ENCODE results near the gene STARD6.

STARD6 gene

DNA sequence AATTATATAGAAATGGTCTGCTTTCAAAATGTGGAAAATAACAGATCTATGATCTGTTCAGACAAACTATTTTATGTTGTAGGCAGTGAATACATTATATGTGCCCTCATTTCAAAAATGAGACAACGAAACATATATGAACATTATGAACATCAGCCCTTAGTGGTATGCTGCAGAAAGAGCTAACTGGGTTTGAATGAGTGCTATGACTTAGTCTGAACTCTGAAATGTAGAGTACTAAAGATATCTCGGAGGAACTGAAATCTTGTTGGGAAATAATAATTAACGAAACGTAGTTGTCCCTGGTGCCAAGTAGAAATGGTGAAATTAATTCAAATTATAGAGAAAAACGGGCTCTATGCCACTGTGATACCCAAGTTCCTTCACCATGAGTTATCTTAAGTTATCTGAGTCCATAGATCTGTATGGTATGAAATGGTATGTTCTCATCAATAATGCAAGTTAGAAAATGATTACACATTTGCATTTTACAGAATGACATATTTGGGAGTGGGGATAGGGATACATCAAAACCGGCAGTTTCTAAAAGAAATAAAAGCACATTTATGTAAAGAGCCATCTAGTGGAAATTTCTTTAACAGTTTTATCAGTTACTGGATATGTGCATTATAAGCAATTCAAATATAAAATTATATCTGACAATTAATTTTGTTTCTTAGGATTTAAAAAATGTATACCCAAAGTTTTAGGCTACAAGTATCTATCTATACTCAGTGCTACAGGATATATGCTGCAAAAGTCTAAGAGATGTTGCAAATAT, 26.7 kb downstream of the STARD6 start:
- H3K79me2 ChIP-seq = no peaks in the 10 kb centered on the region
- H2AFZ ChIP-seq = no peak overlapping the region
- H3K9ac ChIP-seq = no peak overlapping the region
- H3K4me2 ChIP-seq (ENCODE audit: low read length) = no peak overlapping the region
- no peak overlapping the region for H3K4me3 ChIP-seq (ENCODE audit: low read depth, low read length)
- H3K27me3 ChIP-seq (ENCODE audit: control insufficient read depth, insufficient read depth, low read length) = no peaks in the 10 kb centered on the region
- no peaks in the 10 kb centered on the region for H3K36me3 ChIP-seq (ENCODE audit: control insufficient read depth, insufficient read depth, low read length)
- no peak overlapping the region for H3K27ac ChIP-seq
- TF ChIP-seq, protein P1, sequence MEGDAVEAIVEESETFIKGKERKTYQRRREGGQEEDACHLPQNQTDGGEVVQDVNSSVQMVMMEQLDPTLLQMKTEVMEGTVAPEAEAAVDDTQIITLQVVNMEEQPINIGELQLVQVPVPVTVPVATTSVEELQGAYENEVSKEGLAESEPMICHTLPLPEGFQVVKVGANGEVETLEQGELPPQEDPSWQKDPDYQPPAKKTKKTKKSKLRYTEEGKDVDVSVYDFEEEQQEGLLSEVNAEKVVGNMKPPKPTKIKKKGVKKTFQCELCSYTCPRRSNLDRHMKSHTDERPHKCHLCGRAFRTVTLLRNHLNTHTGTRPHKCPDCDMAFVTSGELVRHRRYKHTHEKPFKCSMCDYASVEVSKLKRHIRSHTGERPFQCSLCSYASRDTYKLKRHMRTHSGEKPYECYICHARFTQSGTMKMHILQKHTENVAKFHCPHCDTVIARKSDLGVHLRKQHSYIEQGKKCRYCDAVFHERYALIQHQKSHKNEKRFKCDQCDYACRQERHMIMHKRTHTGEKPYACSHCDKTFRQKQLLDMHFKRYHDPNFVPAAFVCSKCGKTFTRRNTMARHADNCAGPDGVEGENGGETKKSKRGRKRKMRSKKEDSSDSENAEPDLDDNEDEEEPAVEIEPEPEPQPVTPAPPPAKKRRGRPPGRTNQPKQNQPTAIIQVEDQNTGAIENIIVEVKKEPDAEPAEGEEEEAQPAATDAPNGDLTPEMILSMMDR (IDR thresholded peaks at IDR 0.05) = no peak
- no peaks in the 10 kb centered on the region for H3K9me3 ChIP-seq (ENCODE audit: control insufficient read depth, low read length)
- H3K4me1 ChIP-seq = no peaks in the 10 kb centered on the region

DNA sequence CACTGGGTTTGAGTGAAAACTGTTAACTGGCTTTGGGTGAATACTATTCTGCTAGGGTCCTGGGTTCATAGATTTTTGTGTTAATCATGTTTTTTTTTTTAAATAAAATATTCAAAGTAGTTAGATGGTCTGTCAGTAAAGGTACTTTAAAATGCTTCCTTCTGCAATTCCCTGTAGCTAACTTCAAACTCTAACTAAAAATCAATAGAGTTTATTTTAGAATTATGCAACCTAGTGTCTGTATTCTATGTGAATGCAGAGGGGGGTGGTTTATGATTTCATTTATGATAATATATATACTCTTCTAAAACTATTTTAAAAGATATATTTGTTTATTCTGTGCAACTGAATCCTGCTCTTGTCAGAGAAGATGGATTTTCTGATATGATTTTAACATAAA, 27.9 kb downstream of the STARD6 start:
- Histone ChIP-seq H3K27me3 (ENCODE audit: control insufficient read depth, insufficient read depth, low read length) (no peaks in the 10 kb centered on the region), H3K9ac (no peak overlapping the region), H3K79me2 (no peaks in the 10 kb centered on the region), H3K9me3 (ENCODE audit: control insufficient read depth, low read length) (no peaks in the 10 kb centered on the region), H3K4me1 (no peaks in the 10 kb centered on the region), H2AFZ (no peak overlapping the region), H3K36me3 (ENCODE audit: control insufficient read depth, insufficient read depth, low read length) (no peaks in the 10 kb centered on the region), H3K4me3 (ENCODE audit: low read depth, low read length) (no peak overlapping the region), H3K4me2 (ENCODE audit: low read length) (no peak overlapping the region), H3K27ac (no peak overlapping the region)
- TF ChIP-seq, protein P1 (IDR thresholded peaks at IDR 0.05) = no peak

DNA sequence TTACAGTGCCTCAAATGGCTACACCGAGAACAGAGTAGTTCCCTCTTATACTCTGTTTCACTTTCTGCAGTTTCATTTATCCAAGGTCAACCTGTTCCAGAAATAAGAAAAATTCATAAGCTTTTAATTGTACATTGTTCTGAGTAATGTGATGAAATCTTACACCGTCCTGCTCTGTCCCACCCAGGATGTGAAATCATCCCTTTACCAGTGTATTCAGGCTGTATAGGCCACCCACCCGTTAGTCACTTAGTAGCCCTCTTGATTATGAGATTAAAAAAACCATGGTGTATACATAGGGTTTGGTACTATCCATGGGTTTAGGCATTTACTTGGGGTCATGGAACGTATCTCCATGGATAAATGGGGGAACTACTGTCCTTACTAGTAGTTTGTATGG, 29.8 kb downstream of the STARD6 start:
- H3K9me3 ChIP-seq (ENCODE audit: control insufficient read depth, low read length) = no peaks in the 10 kb centered on the region
- no peak overlapping the region for H3K27ac ChIP-seq
- H3K36me3 ChIP-seq (ENCODE audit: control insufficient read depth, insufficient read depth, low read length) = no peaks in the 10 kb centered on the region
- H3K4me1 ChIP-seq = no peaks in the 10 kb centered on the region
- no peak overlapping the region for H2AFZ ChIP-seq
- TF ChIP-seq, protein P1 (IDR thresholded peaks at IDR 0.05) = no peak
- no peak overlapping the region for H3K9ac ChIP-seq
- no peaks in the 10 kb centered on the region for H3K79me2 ChIP-seq
- H3K4me3 ChIP-seq (ENCODE audit: low read depth, low read length) = no peak overlapping the region
- no peaks in the 10 kb centered on the region for H3K27me3 ChIP-seq (ENCODE audit: control insufficient read depth, insufficient read depth, low read length)
- H3K4me2 ChIP-seq (ENCODE audit: low read length) = no peak overlapping the region

DNA sequence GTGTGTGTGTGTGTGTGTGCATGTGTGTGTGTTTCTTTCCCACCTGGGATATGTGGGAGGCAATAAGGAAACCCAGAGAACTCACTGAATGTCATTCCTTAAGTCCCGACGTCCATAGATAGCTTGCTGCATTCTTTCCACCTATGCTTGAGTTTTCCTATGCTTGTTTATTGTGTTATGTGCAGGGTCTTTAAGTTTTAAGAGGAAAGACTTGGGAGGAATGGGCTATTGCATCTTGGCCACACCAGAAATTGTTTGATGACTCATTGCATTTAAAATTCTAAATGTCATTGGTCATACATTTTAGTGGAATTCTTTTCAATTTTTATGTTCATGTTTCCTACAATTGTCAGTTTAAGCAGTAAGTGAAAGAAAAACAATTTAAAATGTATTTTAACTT, 33.7 kb downstream of the STARD6 start:
- no peaks in the 10 kb centered on the region for H3K27me3 ChIP-seq (ENCODE audit: control insufficient read depth, insufficient read depth, low read length)
- no peak overlapping the region for H3K27ac ChIP-seq
- no peaks in the 10 kb centered on the region for H3K4me1 ChIP-seq
- H3K4me2 ChIP-seq (ENCODE audit: low read length) = no peak overlapping the region
- no peaks in the 10 kb centered on the region for H3K36me3 ChIP-seq (ENCODE audit: control insufficient read depth, insufficient read depth, low read length)
- H3K4me3 ChIP-seq (ENCODE audit: low read depth, low read length) = no peak overlapping the region
- H2AFZ ChIP-seq = no peak overlapping the region
- no peaks in the 10 kb centered on the region for H3K79me2 ChIP-seq
- no peaks in the 10 kb centered on the region for H3K9me3 ChIP-seq (ENCODE audit: control insufficient read depth, low read length)
- no peak overlapping the region for H3K9ac ChIP-seq
- TF ChIP-seq, protein P1 (IDR thresholded peaks at IDR 0.05) = no peak

DNA sequence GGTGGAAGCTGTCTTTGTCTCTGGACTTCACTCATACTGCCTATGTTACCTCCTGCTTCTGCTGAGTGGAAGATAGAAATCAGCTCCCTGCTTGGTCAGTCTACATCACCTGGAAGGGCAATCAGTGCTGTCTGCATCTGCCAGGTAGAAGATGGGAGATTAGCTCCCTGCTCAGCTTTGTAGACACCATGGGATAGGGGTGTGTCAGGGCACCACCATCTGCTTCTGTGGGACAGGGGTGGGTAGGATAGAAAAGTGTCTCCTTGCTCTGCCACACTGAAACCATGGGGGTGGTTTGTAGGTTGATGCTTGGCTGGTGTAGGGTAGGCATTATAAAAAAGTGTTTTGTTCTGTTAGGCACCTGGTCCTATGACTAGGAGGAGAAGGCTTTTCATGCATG, 34.1 kb downstream of the STARD6 start:
- H3K4me1 ChIP-seq = no peaks in the 10 kb centered on the region
- H3K4me3 ChIP-seq (ENCODE audit: low read depth, low read length) = no peak overlapping the region
- no peaks in the 10 kb centered on the region for H3K79me2 ChIP-seq
- TF ChIP-seq, protein P1 (IDR thresholded peaks at IDR 0.05) = no peak
- no peak overlapping the region for H3K4me2 ChIP-seq (ENCODE audit: low read length)
- no peaks in the 10 kb centered on the region for H3K9me3 ChIP-seq (ENCODE audit: control insufficient read depth, low read length)
- no peaks in the 10 kb centered on the region for H3K36me3 ChIP-seq (ENCODE audit: control insufficient read depth, insufficient read depth, low read length)
- H3K27me3 ChIP-seq (ENCODE audit: control insufficient read depth, insufficient read depth, low read length) = no peaks in the 10 kb centered on the region
- no peak overlapping the region for H2AFZ ChIP-seq
- no peak overlapping the region for H3K9ac ChIP-seq
- H3K27ac ChIP-seq = no peak overlapping the region

Data from parathyroid adenoma (tissue), 2 donors.